K562 (cell line): ENCODE results near the gene GARNL3. TPM values are rescaled to one million over a fixed set of nuclear protein-coding genes. Genes with fewer than 3 reads are reported as not detected.

Experiments used
- ETS1 ChIP-seq: conservative IDR thresholded peaks from 2 replicates; pipeline ENCODE4 v1.6.1; 2011; ENCODE audit warnings: low read depth, mild to moderate bottlenecking, low read length; ENCODE audit not compliant: control insufficient read depth
- FOXK1 ChIP-seq: sonication (generic); formaldehyde crosslinking; IDR thresholded peaks from 2 replicates; pipeline ENCODE4 v1.8.0; 2022; ENCODE audit warnings: missing genetic modification reagents, mild to moderate bottlenecking, borderline replicate concordance
- GMEB1 ChIP-seq: fragments of 250-450 bp; sonication (Bioruptor Pico); IDR thresholded peaks from 2 replicates; pipeline ENCODE4 v1.4.0; 2020; ENCODE audit warnings: mild to moderate bottlenecking
- HDAC8 ChIP-seq: fragments of 450-650 bp; IDR thresholded peaks from 2 replicates; pipeline ENCODE4 v1.6.1; 2016; ENCODE audit warnings: mild to moderate bottlenecking, missing genetic modification characterization, moderate library complexity, missing compliant biosample characterization
- KAT7 ChIP-seq: sonication (generic); formaldehyde crosslinking; IDR thresholded peaks from 2 replicates; pipeline ENCODE4 v1.8.0; 2022; ENCODE audit warnings: missing genetic modification reagents, mild to moderate bottlenecking, borderline replicate concordance
- MTA1 ChIP-seq: fragments of 450-650 bp; IDR thresholded peaks from 2 replicates; pipeline ENCODE4 v1.6.1; 2017; ENCODE audit warnings: borderline replicate concordance
- NR4A1 ChIP-seq, 2 experiments: fragments of 250-450 bp in 1 of 2; fragments of 450-650 bp in 1 of 2; sonication (Bioruptor Pico) in 1 of 2; IDR thresholded peaks; 2 replicates each; pipeline versions ENCODE4 v1.4.0 to v1.6.1; 2016 to 2020; ENCODE audit warnings: mild to moderate bottlenecking in 2 of 2, missing compliant biosample characterization in 1 of 2, missing genetic modification characterization in 1 of 2, moderate library complexity in 1 of 2
- PHF8 ChIP-seq: fragments of 200-600 bp; sonication (generic); IDR thresholded peaks from 2 replicates; pipeline ENCODE4 v1.6.1; 2012; ENCODE audit warnings: mixed run types, mild to moderate bottlenecking, inconsistent platforms, low read length, moderate library complexity, borderline replicate concordance
- RHOXF2B ChIP-seq: fragments of 250-450 bp; sonication (Bioruptor Pico); conservative IDR thresholded peaks from 2 replicates; pipeline ENCODE4 v1.5.1; 2021
- ZBTB17 ChIP-seq: fragments of 450-650 bp; formaldehyde crosslinking; IDR thresholded peaks from 2 replicates; pipeline ENCODE4 v1.4.0; 2020; ENCODE audit warnings: mild to moderate bottlenecking
- ZC3H4 ChIP-seq: sonication (generic); formaldehyde crosslinking; IDR thresholded peaks from 2 replicates; pipeline ENCODE4 v1.9.0; 2021; ENCODE audit warnings: missing genetic modification reagents, borderline replicate concordance
- ZFP30 ChIP-seq: fragments of 250-450 bp; sonication (Bioruptor Pico); IDR thresholded peaks from 2 replicates; pipeline ENCODE4 v1.8.0; 2022; ENCODE audit warnings: moderate library complexity, mild to moderate bottlenecking, inconsistent platforms, borderline replicate concordance
- ZKSCAN1 ChIP-seq: fragments of 150-350 bp; IDR thresholded peaks from 2 replicates; pipeline ENCODE4 v1.6.1; 2016; ENCODE audit warnings: low read depth, low read length
- ZNF431 ChIP-seq: sonication (generic); formaldehyde crosslinking; IDR thresholded peaks from 2 replicates; pipeline ENCODE4 v1.8.0; 2022; ENCODE audit warnings: mild to moderate bottlenecking, missing genetic modification reagents
- ZNF717 ChIP-seq: fragments of 250-450 bp; sonication (Bioruptor Pico); IDR thresholded peaks from 2 replicates; pipeline ENCODE4 v1.5.0; 2021
- ZNF785 ChIP-seq: fragments of 250-450 bp; sonication (Bioruptor Pico); IDR thresholded peaks from 2 replicates; pipeline ENCODE4 v1.4.0; 2020; ENCODE audit warnings: mild to moderate bottlenecking
- polyA plus RNA-seq, 8 experiments: library from polyadenylated mRNA; depleted of rRNA in 4 of 8; stranded (reverse) in 5 of 8; unstranded in 3 of 8; fragments of >200 nt; fragmentation: Nextera tagmentation in 2 of 8; fragmentation: Illumina TruSeq in 1 of 8; extraction: Ambion mirVana in 2 of 8; extraction: Trizol in 1 of 8; gene quantifications; 2 replicates each; pipeline versions ENCODE4 v1.2.1 to v1.2.3, GENCODE V29; 2011 to 2014; ENCODE audit warnings: inconsistent platforms in 1 of 8, missing spikeins in 1 of 8
- total RNA-seq, 7 experiments: library from RNA; depleted of rRNA in 6 of 7; stranded (reverse); fragments of >200 nt in 6 of 7; fragmentation: Illumina TruSeq in 2 of 7; extraction: Trizol in 2 of 7; gene quantifications; 2 replicates each; pipeline versions ENCODE4 v1.2.1 to v1.2.3, GENCODE V29; 2011 to 2021; ENCODE audit warnings: low replicate concordance in 1 of 7
- TF ChIP-seq, protein P1 (sequence below), 2 experiments: fragments of 250-450 bp in 1 of 2; fragments of 450-650 bp in 1 of 2; sonication (Bioruptor Pico) in 1 of 2; IDR thresholded peaks; 2 replicates each; pipeline versions ENCODE4 v1.6.1 to v1.8.0; 2016 to 2021; ENCODE audit warnings: mild to moderate bottlenecking in 2 of 2, moderate library complexity in 2 of 2, missing compliant biosample characterization in 1 of 2, missing genetic modification characterization in 1 of 2
- TF ChIP-seq, protein P2 (sequence below): fragments of 250-450 bp; sonication (Bioruptor Pico); IDR thresholded peaks from 2 replicates; pipeline ENCODE4 v1.4.0; 2020; ENCODE audit warnings: borderline replicate concordance

Gene GARNL3
- total and polyA plus RNA-seq, 9 of the 15 experiments (the other 6 are each of a cell fraction or from before 2014, with no cell fraction given) = 0.35 to 2.7 (median 1.6) TPM

GRCh38 chr9:127380479-127380878, 115.9 kb downstream of the GARNL3 start (continued):
- TF ChIP-seq, protein P1, sequence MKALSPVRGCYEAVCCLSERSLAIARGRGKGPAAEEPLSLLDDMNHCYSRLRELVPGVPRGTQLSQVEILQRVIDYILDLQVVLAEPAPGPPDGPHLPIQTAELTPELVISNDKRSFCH (CRISPR knock-in tag; IDR thresholded peaks at IDR 0.05) = no peak
- TF ChIP-seq, protein P1 (tag; IDR thresholded peaks at IDR 0.05) = no peak
- TF ChIP-seq GMEB1 (CRISPR knock-in tag) (no peak), HDAC8 (tag) (no peak), ZBTB17 (CRISPR knock-in tag) (no peak), NR4A1 (CRISPR knock-in tag; IDR thresholded peaks at IDR 0.05) (no peak), NR4A1 (tag; IDR thresholded peaks at IDR 0.05) (0 out of 2 replicates have a peak, but pooled peaks have one; percentile 33), ETS1 (no peak), ZNF717 (CRISPR knock-in tag) (no peak), ZKSCAN1 (no peak), ZNF431 (CRISPR knock-in tag) (no peak), MTA1 (no peak), PHF8 (no peak), FOXK1 (CRISPR knock-in tag) (no peak), KAT7 (CRISPR knock-in tag) (no peak), ZC3H4 (CRISPR knock-in tag) (no peak), RHOXF2B (CRISPR knock-in tag) (no peak), ZFP30 (CRISPR knock-in tag) (no peak), ZNF785 (CRISPR knock-in tag) (no peak)
- TF ChIP-seq, protein P2, sequence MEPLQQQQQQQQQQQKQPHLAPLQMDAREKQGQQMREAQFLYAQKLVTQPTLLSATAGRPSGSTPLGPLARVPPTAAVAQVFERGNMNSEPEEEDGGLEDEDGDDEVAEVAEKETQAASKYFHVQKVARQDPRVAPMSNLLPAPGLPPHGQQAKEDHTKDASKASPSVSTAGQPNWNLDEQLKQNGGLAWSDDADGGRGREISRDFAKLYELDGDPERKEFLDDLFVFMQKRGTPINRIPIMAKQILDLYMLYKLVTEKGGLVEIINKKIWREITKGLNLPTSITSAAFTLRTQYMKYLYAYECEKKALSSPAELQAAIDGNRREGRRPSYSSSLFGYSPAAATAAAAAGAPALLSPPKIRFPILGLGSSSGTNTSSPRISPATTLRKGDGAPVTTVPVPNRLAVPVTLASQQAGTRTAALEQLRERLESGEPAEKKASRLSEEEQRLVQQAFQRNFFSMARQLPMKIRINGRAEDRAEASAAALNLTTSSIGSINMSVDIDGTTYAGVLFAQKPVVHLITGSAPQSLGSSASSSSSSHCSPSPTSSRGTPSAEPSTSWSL (CRISPR knock-in tag) = no peak
